ENCODE measurements around the gene METTL4.

METTL4 gene

GRCh38 chr18:2572892-2573291, 1.6 kb upstream of the METTL4 start:
- Mint-ChIP-seq H3K9me3 (no peaks in the 10 kb centered on the region), H3K4me3 (peak overlapping the region; percentile 99), H3K27ac (peak overlapping the region; percentile 100), H3K4me1 (peaks cover 48% of the 10 kb centered on the region), H3K36me3 (peaks cover 67% of the 10 kb centered on the region)
- DNase-seq (ENCODE audit: low spot score in 2 of 2) = no peak
- ATAC-seq = no peak

- H3K4me3 Mint-ChIP-seq = peak overlapping the region; percentile 99
- DNase-seq (ENCODE audit: low spot score in 2 of 2) (peak in 1 of 2 donors; percentile 51), ATAC-seq (peak; percentile 20)
- H3K36me3 Mint-ChIP-seq = peaks cover 65% of the 10 kb centered on the region
- peak overlapping the region; percentile 100 for H3K27ac Mint-ChIP-seq
- H3K4me1 Mint-ChIP-seq = peaks cover 47% of the 10 kb centered on the region
- no peaks in the 10 kb centered on the region for H3K9me3 Mint-ChIP-seq
Measured at GRCh38 chr18:2572171-2572569, 865 bp upstream of the METTL4 start.

GRCh38 chr18:2570772-2571199, 519 bp downstream of the METTL4 start:
- peak; percentile 71 for ATAC-seq
- Mint-ChIP-seq H3K4me1 (peaks cover 47% of the 10 kb centered on the region), H3K9me3 (no peaks in the 10 kb centered on the region), H3K36me3 (peaks cover 65% of the 10 kb centered on the region), H3K4me3 (peak overlapping the region; percentile 99), H3K27ac (peak overlapping the region; percentile 100)
- DNase-seq (ENCODE audit: low spot score in 2 of 2) = no peak

- ATAC-seq (no peak), DNase-seq (ENCODE audit: low spot score in 2 of 2) (no peak)
- no peaks in the 10 kb centered on the region for H3K9me3 Mint-ChIP-seq
- peaks cover 47% of the 10 kb centered on the region for H3K4me1 Mint-ChIP-seq
- peaks cover 63% of the 10 kb centered on the region for H3K36me3 Mint-ChIP-seq
- H3K27ac Mint-ChIP-seq = peak overlapping the region; percentile 100
- H3K4me3 Mint-ChIP-seq = peak overlapping the region; percentile 99
Measured at GRCh38 chr18:2569338-2570207, 1.7 kb downstream of the METTL4 start.

GRCh38 chr18:2568605-2569004, 2.7 kb downstream of the METTL4 start:
- H3K36me3 Mint-ChIP-seq = peaks cover 61% of the 10 kb centered on the region
- no peak for DNase-seq (ENCODE audit: low spot score in 2 of 2)
- no peak overlapping the region for H3K4me3 Mint-ChIP-seq
- H3K9me3 Mint-ChIP-seq = no peaks in the 10 kb centered on the region
- peaks cover 41% of the 10 kb centered on the region for H3K4me1 Mint-ChIP-seq
- H3K27ac Mint-ChIP-seq = peak overlapping the region; percentile 100
- ATAC-seq = no peak

GRCh38 chr18:2568129-2568528, 3.2 kb downstream of the METTL4 start:
- DNase-seq (ENCODE audit: low spot score in 2 of 2) (no peak), ATAC-seq (no peak)
- Mint-ChIP-seq H3K4me3 (no peak overlapping the region), H3K9me3 (no peaks in the 10 kb centered on the region), H3K27ac (peak overlapping the region; percentile 67), H3K4me1 (peaks cover 41% of the 10 kb centered on the region), H3K36me3 (peaks cover 65% of the 10 kb centered on the region)

- DNase-seq (ENCODE audit: low spot score in 2 of 2) (no peak), ATAC-seq (no peak)
- Mint-ChIP-seq H3K4me3 (no peak overlapping the region), H3K4me1 (peaks cover 20% of the 10 kb centered on the region), H3K27ac (no peak overlapping the region), H3K36me3 (peaks cover 70% of the 10 kb centered on the region), H3K9me3 (no peaks in the 10 kb centered on the region)
Measured at GRCh38 chr18:2564373-2564772, 6.9 kb downstream of the METTL4 start.

GRCh38 chr18:2559249-2559648, 12.1 kb downstream of the METTL4 start:
- H3K4me3 Mint-ChIP-seq = no peak overlapping the region
- no peak for ATAC-seq
- no peaks in the 10 kb centered on the region for H3K4me1 Mint-ChIP-seq
- H3K9me3 Mint-ChIP-seq = no peaks in the 10 kb centered on the region
- no peak overlapping the region for H3K27ac Mint-ChIP-seq
- DNase-seq (ENCODE audit: low spot score in 2 of 2) = no peak
- H3K36me3 Mint-ChIP-seq = peaks cover 58% of the 10 kb centered on the region

GRCh38 chr18:2557536-2557935, 13.8 kb downstream of the METTL4 start:
- H3K27ac Mint-ChIP-seq = no peak overlapping the region
- no peak for DNase-seq (ENCODE audit: low spot score in 2 of 2)
- no peak overlapping the region for H3K4me3 Mint-ChIP-seq
- H3K36me3 Mint-ChIP-seq = peaks cover 53% of the 10 kb centered on the region
- no peak for ATAC-seq
- no peaks in the 10 kb centered on the region for H3K9me3 Mint-ChIP-seq
- no peaks in the 10 kb centered on the region for H3K4me1 Mint-ChIP-seq

- Mint-ChIP-seq H3K4me3 (no peak overlapping the region), H3K36me3 (peaks cover 47% of the 10 kb centered on the region), H3K27ac (no peak overlapping the region), H3K9me3 (no peaks in the 10 kb centered on the region), H3K4me1 (no peaks in the 10 kb centered on the region)
- DNase-seq (ENCODE audit: low spot score in 2 of 2) (no peak), ATAC-seq (no peak)
Measured at GRCh38 chr18:2555895-2556294, 15.4 kb downstream of the METTL4 start.

- no peaks in the 10 kb centered on the region for H3K4me1 Mint-ChIP-seq
- H3K36me3 Mint-ChIP-seq = peaks cover 51% of the 10 kb centered on the region
- DNase-seq (ENCODE audit: low spot score in 2 of 2) (no peak), ATAC-seq (no peak)
- H3K4me3 Mint-ChIP-seq = no peak overlapping the region
- no peak overlapping the region for H3K27ac Mint-ChIP-seq
- H3K9me3 Mint-ChIP-seq = no peaks in the 10 kb centered on the region
Measured at GRCh38 chr18:2554696-2555095, 16.6 kb downstream of the METTL4 start.

GRCh38 chr18:2551425-2551824, 19.9 kb downstream of the METTL4 start:
- Mint-ChIP-seq H3K4me3 (no peak overlapping the region), H3K36me3 (peaks cover 63% of the 10 kb centered on the region), H3K9me3 (no peaks in the 10 kb centered on the region), H3K27ac (peak overlapping the region; percentile 48), H3K4me1 (peaks cover 4% of the 10 kb centered on the region)
- DNase-seq (ENCODE audit: low spot score in 2 of 2) (no peak), ATAC-seq (no peak)

- ATAC-seq = no peak
- Mint-ChIP-seq H3K4me1 (peaks cover 4% of the 10 kb centered on the region), H3K36me3 (peaks cover 66% of the 10 kb centered on the region), H3K27ac (no peak overlapping the region), H3K4me3 (no peak overlapping the region), H3K9me3 (no peaks in the 10 kb centered on the region)
- DNase-seq (ENCODE audit: low spot score in 2 of 2) = no peak
Measured at GRCh38 chr18:2549462-2549861, 21.8 kb downstream of the METTL4 start.

GRCh38 chr18:2547477-2548087, 23.7 kb downstream of the METTL4 start:
- DNase-seq (ENCODE audit: low spot score in 2 of 2) (no peak), ATAC-seq (peak; percentile 42)
- H3K27ac Mint-ChIP-seq = no peak overlapping the region
- no peak overlapping the region for H3K4me3 Mint-ChIP-seq
- peaks cover 59% of the 10 kb centered on the region for H3K36me3 Mint-ChIP-seq
- H3K4me1 Mint-ChIP-seq = peaks cover 4% of the 10 kb centered on the region
- H3K9me3 Mint-ChIP-seq = no peaks in the 10 kb centered on the region

GRCh38 chr18:2545155-2545554, 26.1 kb downstream of the METTL4 start:
- no peak for ATAC-seq
- Mint-ChIP-seq H3K4me1 (peaks cover 4% of the 10 kb centered on the region), H3K9me3 (no peaks in the 10 kb centered on the region), H3K36me3 (peaks cover 43% of the 10 kb centered on the region), H3K4me3 (no peak overlapping the region), H3K27ac (no peak overlapping the region)
- no peak for DNase-seq (ENCODE audit: low spot score in 2 of 2)

Measured in stimulated activated effector memory CD8-positive, alpha-beta T cell treated with anti-CD3 and anti-CD28 coated beads, Interleukin-12 subunit alpha, Interleukin-12 subunit beta, amount 100 ng/mL, for 72 hours (primary cell).